HG02798 (cell line): Measurements from ENCODE around the gene MARCO.

Experiments
- ATAC-seq: cut with Tn5 transposase; IDR thresholded peaks from one replicate; pipeline ENCODE4 v1.9.1; 2021; ENCODE audit warnings: mild to moderate bottlenecking; ENCODE audit not compliant: unreplicated experiment, poor library complexity

MARCO gene, protein sequence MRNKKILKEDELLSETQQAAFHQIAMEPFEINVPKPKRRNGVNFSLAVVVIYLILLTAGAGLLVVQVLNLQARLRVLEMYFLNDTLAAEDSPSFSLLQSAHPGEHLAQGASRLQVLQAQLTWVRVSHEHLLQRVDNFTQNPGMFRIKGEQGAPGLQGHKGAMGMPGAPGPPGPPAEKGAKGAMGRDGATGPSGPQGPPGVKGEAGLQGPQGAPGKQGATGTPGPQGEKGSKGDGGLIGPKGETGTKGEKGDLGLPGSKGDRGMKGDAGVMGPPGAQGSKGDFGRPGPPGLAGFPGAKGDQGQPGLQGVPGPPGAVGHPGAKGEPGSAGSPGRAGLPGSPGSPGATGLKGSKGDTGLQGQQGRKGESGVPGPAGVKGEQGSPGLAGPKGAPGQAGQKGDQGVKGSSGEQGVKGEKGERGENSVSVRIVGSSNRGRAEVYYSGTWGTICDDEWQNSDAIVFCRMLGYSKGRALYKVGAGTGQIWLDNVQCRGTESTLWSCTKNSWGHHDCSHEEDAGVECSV

DNA sequence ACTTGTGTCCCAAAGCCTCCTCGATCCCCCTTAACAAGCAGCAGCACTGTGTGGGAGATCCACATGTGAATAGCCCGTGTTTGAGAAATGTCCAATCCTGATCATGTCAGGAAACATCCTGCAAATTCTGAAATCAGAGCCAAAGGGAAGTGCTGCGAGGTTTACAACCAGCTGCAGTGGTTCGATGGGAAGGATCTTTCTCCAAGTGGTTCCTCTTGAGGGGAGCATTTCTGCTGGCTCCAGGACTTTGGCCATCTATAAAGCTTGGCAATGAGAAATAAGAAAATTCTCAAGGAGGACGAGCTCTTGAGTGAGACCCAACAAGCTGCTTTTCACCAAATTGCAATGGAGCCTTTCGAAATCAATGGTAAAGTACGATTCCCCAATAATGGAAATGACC is at the start of gene MARCO:
Gene MARCO, plus strand, starts transcription at position 164 of the 400 bp plus-strand sequence. Its CDS starts 107 bp downstream, at position 271.
- ATAC-seq, result no peak

DNA sequence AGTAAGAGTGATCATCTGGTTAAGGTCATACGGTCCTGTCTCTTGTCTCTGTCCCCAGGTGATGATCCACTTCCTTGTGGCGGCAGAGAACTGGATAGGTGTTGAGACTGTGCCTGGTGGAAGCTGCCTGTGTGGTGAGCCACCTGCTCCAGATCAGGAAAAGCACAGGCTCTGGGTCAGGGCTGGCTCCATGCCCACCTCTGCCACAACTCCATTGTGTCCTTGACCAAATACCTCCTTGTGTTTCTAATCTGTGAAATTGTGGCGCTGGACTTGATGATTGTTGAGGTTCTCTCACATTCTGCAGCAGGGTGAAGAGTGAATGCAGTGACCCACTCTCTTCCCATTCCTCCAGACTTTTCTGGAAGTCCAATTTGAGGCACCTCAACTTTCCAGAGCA is 48.9 kb upstream of the MARCO start:
- ATAC-seq, result no peak

DNA sequence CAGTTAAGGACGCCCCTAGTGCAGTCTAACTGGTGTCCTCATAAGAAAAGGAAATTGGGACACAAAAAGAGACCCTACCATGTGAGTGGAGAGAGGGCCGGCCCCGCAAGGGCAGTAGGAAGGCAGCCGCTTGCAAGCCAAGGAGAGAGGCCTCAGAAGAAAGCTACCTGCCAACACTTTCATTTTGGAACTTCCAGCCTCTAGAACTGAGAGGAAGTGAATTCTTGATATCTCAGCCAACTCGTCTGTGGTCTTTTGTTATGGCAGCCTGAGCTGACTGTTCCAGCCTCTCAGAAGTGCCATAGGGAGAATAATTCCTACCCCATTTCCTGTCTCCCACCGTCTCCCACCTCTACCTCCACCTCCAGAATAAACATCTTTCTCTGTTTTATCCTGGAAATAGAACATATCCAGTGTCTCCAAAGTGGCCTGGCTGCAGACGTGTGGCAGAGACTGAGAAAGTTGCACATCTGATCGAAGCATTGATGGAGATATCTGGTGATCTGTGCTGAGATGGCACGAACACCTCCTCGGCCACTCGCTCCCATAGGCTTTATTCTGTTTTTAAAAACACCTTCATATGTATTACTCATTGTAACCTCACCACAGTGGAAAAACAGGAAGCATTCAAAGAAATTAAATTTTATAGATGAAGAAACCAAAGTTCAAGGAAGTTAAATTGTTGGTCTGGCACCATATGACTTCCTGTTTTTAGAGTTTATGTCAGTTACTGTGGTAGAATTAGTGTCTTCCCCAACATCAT is 39.5 kb upstream of the MARCO start:
- ATAC-seq, result no peak

DNA sequence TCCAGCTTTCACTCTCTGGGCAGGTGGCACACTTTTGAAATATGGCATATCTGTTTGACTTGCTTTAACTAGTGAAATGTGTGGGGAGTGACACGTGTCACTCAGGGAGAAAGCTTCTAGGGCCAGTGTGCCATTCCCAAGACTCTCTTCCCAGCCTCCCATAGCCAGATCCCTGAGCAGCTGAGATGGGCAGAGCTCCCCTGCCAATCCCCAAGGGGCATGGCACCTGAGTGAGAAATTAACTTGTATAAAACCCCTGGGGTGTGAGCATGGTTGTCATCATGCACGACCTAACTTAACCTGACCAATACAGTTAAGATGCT is 39.0 kb upstream of the MARCO start:
- ATAC-seq, result no peak

DNA sequence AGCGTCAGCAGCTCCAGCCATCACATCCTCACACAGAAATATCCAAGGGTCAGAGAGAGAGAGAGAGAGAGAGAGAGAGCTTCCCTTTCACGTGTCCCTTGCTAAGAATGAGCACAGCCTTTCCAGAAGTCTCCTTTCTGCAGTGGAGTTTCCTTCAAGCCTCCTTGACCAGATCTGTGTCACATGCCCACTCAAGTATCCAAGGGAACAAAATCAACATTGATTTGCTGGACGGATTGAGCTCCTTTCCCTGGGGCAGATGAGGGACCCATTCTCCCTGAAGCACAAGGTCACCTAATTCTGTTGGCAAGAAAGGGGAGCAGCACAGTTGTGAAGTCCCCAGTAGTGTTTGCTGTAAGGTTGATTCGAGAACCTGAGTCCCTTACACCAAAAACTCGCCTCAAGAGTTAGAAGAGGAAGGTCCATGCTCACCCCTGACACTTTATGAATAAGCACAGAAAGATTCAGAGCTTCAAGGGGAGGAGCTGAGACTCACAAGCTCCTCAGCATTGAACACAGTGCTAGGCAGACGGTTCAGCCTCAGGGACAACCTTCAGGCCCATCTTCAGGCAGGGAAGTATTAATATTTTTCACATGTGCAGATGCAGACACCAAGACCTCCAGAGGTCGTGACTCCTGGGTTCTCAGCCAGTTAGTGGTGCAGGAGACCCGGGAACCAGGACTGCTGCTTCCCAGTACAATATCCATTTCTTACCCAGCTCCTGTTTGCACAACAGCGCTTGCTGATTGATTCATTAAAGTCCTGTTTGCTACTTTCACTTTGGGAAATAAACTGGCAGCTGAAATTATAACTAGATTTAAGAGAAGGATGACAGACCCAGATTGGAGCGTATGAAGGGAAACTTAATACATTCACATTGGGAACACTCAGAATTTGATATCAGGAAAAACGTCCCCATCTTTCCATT is 38.2 kb upstream of the MARCO start:
- no peak for ATAC-seq

DNA sequence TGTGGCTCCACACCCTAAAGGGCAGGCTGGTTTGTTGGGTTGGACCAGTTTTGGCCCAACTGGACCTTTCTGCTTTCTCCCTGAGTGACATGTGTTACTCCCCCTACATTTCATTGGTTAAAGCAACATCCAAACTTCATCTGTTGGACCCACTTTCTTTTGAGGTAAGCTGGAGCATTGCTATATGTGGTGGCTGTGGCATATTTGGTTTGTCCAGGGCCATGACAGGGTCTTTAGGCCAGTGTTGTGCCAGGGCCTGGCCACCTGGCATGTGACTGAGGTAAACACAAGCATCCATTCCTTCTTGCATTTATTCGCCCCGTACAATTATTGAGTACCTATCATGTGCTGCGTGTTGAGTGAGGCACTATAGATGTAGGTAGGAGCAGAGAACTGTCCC is 36.8 kb upstream of the MARCO start:
- no peak for ATAC-seq

DNA sequence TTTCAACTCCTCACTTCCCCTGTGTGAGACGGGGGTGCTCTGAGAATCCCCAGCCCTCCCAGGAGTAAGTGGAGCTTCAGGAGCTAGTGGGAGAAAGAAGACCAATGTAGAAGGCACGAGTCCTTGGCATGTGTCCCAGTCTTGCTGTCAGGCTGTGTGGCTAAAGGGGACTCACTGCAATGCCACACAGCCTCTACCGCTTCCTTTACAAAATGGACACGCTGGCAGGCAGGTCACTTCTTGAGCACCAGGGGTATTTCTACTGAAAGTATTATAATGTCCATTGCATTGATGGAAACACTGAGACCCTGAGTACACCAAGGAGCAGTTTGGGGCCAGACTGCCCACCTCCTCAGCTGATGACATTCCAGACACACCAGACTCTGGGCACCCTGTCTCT is 35.8 kb upstream of the MARCO start:
- ATAC-seq, result no peak

DNA sequence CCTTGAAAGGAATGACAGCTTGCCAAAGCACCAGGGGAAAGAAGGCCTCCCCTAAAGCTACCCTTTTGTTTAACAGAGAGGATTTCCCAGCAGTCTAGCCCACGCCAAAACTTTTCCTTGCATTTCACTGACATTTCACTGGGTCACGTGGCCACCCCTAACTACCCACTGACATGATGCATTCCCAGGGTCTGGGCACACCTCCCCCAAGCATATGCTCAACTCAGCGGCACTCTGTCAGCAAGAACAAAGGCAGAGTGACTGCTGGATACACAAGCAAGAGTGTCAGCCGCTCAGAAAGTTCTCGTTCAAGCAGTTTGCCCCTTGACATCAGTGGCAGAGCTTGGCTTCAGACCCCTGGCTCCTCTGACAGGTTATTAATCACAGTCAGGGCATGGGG is 34.2 kb upstream of the MARCO start:
- no peak for ATAC-seq

DNA sequence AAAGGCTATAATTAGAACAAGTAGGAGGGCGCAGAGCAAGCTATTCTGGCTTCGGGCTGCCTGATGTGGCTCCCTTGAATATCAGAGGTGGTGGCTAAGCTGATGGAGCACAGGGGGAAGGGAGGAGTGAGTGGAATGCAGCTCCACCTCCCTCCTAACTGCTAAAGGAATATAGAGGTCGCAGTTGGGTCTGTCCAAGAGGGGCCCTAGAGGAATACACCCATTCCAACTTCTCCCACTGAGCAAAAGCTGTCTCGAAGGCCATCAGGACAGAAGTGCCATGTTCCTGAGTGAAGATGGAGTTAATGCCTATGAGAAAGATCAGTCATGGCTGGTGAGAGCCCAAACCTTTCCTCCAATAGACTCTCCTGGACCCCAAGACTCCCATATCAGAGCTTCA is 32.8 kb upstream of the MARCO start:
- no peak for ATAC-seq

DNA sequence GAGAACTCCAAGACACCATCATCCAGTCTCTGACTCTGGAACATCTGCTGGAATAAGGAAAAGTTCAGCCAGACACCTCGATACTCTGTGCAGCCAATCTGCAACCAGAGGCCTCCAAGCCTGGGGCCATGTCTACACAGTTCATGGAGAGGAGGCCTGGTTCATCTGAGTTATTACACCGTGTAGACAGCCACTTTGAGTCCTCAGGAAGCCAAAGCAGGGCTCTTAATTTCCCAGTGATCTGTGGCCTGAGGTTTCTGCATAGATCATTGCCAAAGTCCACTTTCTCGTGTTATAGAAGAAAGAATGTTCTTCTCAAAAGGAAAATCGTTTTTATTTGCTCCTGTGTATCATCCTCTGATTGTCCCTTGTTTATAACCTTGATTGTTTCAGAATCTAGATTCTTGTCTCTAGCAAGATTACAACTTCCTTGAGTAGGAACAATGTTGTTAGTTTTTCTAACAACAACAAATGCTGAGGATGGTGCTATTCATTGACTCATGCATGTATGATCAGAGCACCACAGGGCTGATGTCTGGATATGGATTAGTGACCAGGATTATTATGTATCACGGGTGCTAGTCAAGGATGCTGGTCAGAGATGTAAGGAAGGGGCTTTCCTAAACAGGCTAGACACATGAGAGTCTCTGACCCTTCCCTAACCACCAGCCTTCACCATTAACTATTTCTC is 30.7 kb upstream of the MARCO start:
- no peak for ATAC-seq

DNA sequence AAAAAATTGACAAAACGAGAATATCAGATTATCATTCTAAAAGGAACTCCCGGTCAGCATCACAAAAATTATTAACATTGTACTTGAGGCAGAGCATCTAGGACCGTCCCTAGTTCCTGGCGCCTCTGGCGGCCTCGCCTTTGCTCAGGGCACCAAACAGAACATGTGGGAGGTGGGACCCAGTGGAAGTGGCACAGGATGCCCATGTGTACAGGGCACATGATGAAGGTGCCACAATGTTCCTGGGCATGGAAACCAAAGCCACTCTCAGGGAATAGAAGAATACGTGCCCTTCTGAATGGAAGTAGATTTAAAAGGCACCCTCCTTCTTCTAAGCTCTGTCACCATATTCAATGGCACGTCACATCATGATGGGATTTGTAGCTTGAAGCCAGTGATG is 30.1 kb upstream of the MARCO start:
- no peak for ATAC-seq

DNA sequence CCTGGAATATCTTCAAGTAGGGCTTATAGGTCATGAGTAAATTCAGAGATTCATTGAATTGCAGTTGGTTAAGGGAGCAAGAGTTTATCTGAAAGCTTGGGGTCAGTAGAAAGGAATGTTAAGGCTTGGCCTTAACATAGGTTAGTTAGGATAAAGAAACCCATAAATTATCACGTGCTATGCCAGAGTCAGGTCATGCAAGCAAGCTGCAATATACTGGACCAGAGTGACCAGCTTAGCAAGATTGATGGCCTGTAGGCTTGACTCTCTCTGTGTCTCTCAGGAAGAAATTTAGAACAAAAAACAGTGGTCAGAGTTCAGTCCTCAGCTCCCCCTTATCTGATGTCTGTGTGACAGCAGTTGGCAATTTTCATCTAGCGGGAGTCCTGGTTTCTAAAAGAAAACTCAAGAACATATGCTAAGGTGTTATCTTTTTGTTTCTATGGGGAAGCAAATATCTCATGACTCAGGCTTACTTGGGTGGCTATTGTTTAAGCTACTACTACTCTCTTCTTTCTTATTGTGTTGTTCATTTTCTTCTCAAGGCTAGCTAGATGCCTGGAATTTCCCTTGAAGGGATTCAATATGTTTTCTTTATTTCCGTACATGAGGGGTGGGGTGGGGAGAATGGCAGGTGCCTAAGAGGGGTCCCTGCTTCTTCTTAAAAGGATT is 28.7 kb upstream of the MARCO start:
- no peak for ATAC-seq

DNA sequence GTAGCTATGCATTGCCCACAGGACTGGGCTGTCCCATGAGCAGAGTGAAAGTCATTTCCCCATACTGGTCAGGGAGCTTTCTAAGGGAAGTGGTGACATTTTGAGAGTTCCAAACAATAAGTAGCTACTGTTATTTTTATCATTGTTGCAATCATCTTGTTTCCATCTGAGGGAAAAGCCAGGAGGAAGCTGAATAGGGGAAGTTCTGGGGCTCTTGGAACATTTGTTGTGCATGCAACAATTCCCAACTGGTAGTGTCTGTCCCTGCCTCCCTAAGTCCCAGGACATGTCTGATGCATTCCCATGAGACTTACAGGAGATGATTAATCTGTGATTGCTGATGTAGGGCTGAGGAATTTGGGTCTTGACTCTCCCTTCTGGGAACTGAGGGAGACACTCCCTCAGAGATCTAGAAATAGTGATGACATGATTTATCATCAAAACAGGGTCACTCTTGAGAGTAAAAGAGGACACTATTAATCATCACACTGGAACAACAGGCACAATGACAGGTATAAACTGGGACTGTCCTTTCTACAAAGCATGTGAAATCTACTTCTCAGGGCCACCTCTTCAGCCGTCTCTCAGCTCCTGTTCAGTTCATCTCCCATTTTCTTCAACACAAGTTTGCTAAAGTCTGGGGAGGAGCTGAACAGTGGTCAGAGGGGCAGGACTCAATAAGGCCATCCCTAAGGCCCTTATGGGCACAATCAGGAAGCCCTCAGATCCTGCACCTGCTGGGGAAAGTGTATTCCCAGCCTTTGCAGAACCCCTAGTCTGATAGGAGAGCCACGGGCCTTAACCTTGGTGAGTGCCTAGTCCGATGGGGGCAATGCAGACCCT is 28.0 kb upstream of the MARCO start:
- ATAC-seq, result no peak

DNA sequence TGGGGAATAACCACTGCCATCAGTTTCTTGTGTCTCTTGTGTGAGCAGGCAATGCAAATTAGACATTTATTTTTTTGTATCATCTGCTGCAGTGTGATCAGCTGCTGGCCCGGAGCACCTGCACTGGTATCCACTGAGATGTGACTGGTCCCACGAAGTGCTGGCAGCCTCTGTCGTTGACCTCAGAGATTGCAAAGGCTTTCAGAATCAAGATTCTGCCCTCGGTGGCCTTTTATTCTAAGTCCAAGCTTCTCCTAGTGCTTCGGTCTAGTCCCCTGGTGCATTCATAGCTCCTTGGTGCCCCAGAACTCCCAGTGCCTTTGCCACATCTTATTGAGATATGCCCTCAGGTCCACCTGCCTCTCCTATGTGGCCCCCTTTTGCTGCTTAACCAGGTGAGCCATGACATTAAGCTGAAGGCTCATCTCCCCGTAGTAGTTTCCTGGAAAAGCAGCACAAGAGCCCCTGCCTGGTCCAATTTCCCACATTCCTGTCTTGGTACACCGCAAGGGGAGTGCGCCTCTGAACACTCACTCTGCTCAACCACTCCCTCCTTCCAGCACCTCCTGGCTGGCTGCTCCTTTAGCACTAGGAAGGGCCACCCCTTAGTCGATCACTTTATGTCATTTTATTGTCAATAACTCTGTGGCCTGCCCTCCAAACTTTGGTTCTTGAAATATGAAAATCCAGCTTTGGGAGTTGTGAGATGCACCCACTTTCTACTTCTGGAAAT is 27.1 kb upstream of the MARCO start:
- ATAC-seq, result no peak

DNA sequence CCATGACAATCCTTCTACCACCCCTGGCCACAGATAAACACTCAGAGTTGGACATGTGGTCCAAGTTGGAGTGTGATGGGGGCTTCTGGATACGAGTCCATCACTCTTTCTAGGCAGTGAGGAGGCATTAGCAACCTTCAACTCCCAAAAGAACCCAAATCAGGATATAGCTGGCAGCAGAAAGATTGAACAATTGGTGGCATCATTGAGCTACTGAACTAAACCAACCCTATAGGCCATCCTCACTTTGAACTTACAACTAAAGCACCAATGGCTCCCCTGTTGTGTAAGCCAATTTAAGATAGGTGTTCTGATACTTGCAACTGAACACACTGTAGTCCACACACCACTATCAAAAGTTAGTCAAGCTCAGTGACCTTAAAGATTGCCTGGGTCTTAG is 24.0 kb upstream of the MARCO start:
- ATAC-seq, result no peak

DNA sequence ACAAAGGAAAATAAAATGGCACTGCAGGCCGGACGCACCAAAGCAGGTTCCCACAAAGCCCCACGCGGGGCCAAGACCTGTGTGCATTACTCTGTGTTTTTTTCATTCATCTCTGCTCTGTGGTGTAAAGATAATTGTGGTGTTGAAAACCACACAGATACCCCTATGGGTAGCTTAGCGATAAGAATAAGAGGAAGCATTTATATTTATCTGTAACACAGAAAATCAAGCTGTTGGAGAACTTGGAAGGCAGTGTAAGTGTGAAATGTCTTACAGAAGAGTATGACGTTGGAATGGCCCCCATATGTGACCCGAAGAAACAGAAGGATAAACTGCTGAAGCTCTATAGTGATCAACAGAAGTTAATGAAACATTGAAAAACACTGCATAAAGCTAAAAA is 20.3 kb upstream of the MARCO start:
- ATAC-seq, result no peak

DNA sequence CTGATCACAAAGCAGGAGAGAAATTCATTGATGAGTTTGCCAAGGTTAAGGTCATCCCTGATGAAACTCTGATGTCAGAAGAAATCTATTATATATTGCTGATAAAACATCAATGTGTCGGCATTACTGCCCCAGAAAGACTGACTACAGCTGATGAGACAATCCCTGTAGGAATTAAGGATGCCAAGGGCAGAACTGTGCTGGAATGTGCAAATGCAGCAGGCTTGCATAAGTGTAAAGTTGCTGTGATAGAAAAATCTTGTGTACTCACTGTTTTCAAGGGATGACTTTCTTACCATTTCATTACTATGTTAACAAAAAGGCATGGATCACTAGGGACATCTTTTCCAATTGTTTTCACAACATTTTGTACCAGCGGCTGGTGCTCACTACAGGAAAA is 19.7 kb upstream of the MARCO start:
- no peak for ATAC-seq

DNA sequence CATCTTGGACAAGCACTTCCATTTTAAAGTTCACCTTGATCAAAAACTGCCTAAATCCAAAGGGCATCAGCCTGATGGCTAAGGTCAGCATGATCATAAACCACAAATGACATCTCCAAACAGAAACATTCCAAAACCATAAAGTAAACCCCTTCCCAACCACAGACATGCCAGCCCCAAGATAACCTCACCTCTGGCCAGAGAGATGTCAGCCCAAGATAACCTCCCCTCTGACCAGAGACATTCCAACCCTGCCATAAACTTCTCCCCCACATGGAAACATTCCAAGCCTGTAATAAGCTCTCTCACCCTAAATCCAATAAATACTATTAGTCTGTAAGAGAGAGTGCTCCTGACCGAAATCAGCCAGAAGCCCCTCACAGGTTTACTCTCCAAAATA is 18.6 kb upstream of the MARCO start:
- ATAC-seq, result no peak
